OCI-LY3 (cell line): ENCODE measurements around the gene NRP2.

Experiments used
- CTCF ChIP-seq: fragments of 200-600, 300-600 bp; sonication (generic); IDR thresholded peaks from 2 replicates; pipeline ENCODE4 v1.5.1; 2014; ENCODE audit warnings: antibody characterized with exemption, low read length, low read depth
- EZH2phosphoT487 ChIP-seq: fragments of 200-600 bp; shearing (Covaris generic); IDR thresholded peaks from 2 replicates; pipeline ENCODE4 v1.6.1; 2018; ENCODE audit warnings: antibody characterized with exemption, mixed run types, low read depth

DNA sequence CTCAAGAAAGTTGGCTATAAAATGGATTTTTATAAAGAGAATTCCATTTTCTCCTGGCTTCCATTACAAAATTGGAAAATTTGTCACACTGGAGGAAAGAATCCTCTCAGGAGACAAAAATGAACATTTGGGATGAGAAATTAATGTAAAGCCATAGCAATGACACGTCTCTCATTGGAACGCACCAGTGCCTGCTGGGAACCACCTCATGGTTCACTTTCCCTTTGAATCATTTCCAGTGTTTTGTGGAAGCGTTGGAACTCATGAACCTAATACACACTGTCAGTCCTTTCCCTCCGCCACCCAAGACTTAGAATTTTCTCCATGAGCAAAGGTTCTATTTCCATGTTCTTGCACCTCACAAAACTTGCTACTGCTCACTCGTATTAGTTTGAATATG lies 21.0 kb upstream of the NRP2 start:
- TF ChIP-seq CTCF (no peak), EZH2phosphoT487 (no peak)
